Measurements from ENCODE around the gene TPM4.
A peak's percentile ranks its signal among the peaks of the same experiment; 100 is the strongest.

GRCh38 chr19:16062789-16063188 is 13.5 kb upstream of the TPM4 start:
- no peak for TF ChIP-seq POLR2A (IDR thresholded peaks at IDR 0.05)
- TF ChIP-seq CTCF (IDR thresholded peaks at IDR 0.05 in 4 of 5, conservative IDR thresholded peaks at IDR 0.05 in 1 of 5): peak; percentile 33 to 67 (median 57)
